AG04450 (cell line): ENCODE results near the gene MAP1LC3C. TPM values are rescaled to one million over a fixed set of nuclear protein-coding genes. Genes with fewer than 3 reads are reported as not detected.
A peak's percentile ranks its signal among the peaks of the same experiment; 100 is the strongest.
"Not testable (repeated sequence)": the region's sequence is repeated elsewhere in the genome, so short reads cannot be mapped to it uniquely, and the experiment has no call there.

ENCODE experiments used
- CTCF ChIA-PET: fragments of 300-600, 350-600 bp; formaldehyde crosslinking; extraction: SDS; loops from one replicate; lab custom pipeline; 2022; ENCODE audit warnings: antibody characterized with exemption, inconsistent platforms; lab: Charles Lee
- POLR2A ChIA-PET: fragments of 350-600 bp; formaldehyde crosslinking; extraction: SDS; loops from one replicate; lab custom pipeline; 2021; ENCODE audit warnings: antibody characterized with exemption, inconsistent platforms; lab: Yijun Ruan, JAX
- DNase-seq: peaks from one replicate; pipeline ENCODE4 v3.0.0-alpha.2; 2011; ENCODE audit warnings: low read depth, low spot score
- H3K27ac ChIP-seq: one replicate; pipeline ENCODE4 v1.5.1; 2012; ENCODE audit warnings: low read depth, low read length, control low read depth
- H3K27me3 ChIP-seq: one replicate; pipeline ENCODE4 v1.6.0; 2012; ENCODE audit warnings: low read length; ENCODE audit not compliant: control insufficient read depth, insufficient read depth
- H3K4me3 ChIP-seq: 2 replicates; pipeline ENCODE4 v1.5.1; 2011; ENCODE audit warnings: mild to moderate bottlenecking, low read depth, low read length, control low read depth
- H3K9me3 ChIP-seq: 2 replicates; pipeline ENCODE4 v1.5.1; 2012; ENCODE audit warnings: low read length; ENCODE audit not compliant: control insufficient read depth, insufficient read depth
- CTCF ChIP-seq: IDR thresholded peaks from 2 replicates; pipeline ENCODE4 v1.5.1; 2011; ENCODE audit warnings: low read depth, low read length, control low read depth, inconsistent platforms
- polyA plus RNA-seq: library from polyadenylated mRNA; depleted of rRNA; stranded (reverse); fragments of >200 nt; gene quantifications from 2 replicates; pipeline ENCODE4 v1.2.3, GENCODE V29; 2011

MAP1LC3C gene
- polyA plus RNA-seq, 1 experiment, result not detected

- no peak overlapping the region for H3K4me3 ChIP-seq
- TF ChIP-seq CTCF, result no peak
- H3K9me3 ChIP-seq, result no peaks in the 10 kb centered on the region; the same call in 1 of the 2 replicates
- H3K27ac ChIP-seq, result no peak overlapping the region
- ChIA-PET CTCF (interaction anchor here (0.6 to 3.8 kb wide), 12 partner anchors 10 to 465 kb away, joined by 3 to 33 read pairs (median 6); partner anchors contain the start of gene KMO), POLR2A (no interaction called here)
- H3K27me3 ChIP-seq, result no peaks in the 10 kb centered on the region
- no peak for DNase-seq
These were observed 1.4 kb downstream of the MAP1LC3C start for GRCh38 chr1:241997401-241997998.

- no peak for TF ChIP-seq CTCF
- CTCF ChIA-PET, result interaction anchor here (1.3 kb wide), 2 partner anchors 9 to 463 kb away, joined by 6 to 10 read pairs; no protein-coding TSS in a partner anchor
These were observed 4.7 kb downstream of the MAP1LC3C start for GRCh38 chr1:241994171-241994570.

GRCh38 chr1:241992734-241993133 is 6.2 kb downstream of the MAP1LC3C start:
- no peak overlapping the region for H3K27ac ChIP-seq
- no peaks in the 10 kb centered on the region; the same call in 1 of the 2 replicates for H3K9me3 ChIP-seq
- TF ChIP-seq CTCF, result no peak
- POLR2A ChIA-PET, result no interaction called here
- CTCF ChIA-PET, result no interaction called here
- no peaks in the 10 kb centered on the region for H3K27me3 ChIP-seq
- no peak overlapping the region for H3K4me3 ChIP-seq
- no peak for DNase-seq

More at GRCh38 chr1:241994171-241994570, 4.7 kb downstream of the MAP1LC3C start:
- Histone ChIP-seq H3K27me3 (no peaks in the 10 kb centered on the region), H3K4me3 (no peak overlapping the region), H3K27ac (no peak overlapping the region), H3K9me3 (no peaks in the 10 kb centered on the region; the same call in 1 of the 2 replicates)
- POLR2A ChIA-PET, result no interaction called here
- no peak for DNase-seq

GRCh38 chr1:241990040-241990439 is 8.9 kb downstream of the MAP1LC3C start:
- CTCF ChIA-PET, result interaction anchor here (0.6 to 1.6 kb wide), 2 partner anchors 93 to 392 kb away, joined by 3 read pairs; no protein-coding TSS in a partner anchor
- POLR2A ChIA-PET, result interaction anchor here (0.7 kb wide), 1 partner anchor 17 kb away, joined by 4 read pairs; no protein-coding TSS in a partner anchor
- no peaks in the 10 kb centered on the region for H3K27me3 ChIP-seq
- H3K27ac ChIP-seq, result no peak overlapping the region
- TF ChIP-seq CTCF, result no peak
- H3K4me3 ChIP-seq, result no peak overlapping the region
- peak; percentile 71 for DNase-seq
- no peaks in the 10 kb centered on the region; the same call in 1 of the 2 replicates for H3K9me3 ChIP-seq

- H3K27ac ChIP-seq, CTCF ChIA-PET, POLR2A ChIA-PET, H3K4me3 ChIP-seq, H3K9me3 ChIP-seq, DNase-seq, H3K27me3 ChIP-seq: not testable (repeated sequence)
These were observed 10.4 kb downstream of the MAP1LC3C start for GRCh38 chr1:241988389-241988930.
